Aorta (tissue), 5 donors: ENCODE results near the gene NCL. TPM values are rescaled to one million over a fixed set of nuclear protein-coding genes. Genes with fewer than 3 reads are reported as not detected.
"Not testable (repeated sequence)": the region's sequence is repeated elsewhere in the genome, so short reads cannot be mapped to it uniquely, and the experiment has no call there.

ENCODE experiments used
- ATAC-seq: fragments of 200-7000 bp; cut with Tn5 transposase; one replicate; pipeline ENCODE4 v1.9.1; 2022; ENCODE audit warnings: moderate library complexity; ENCODE audit not compliant: low FRiP score
- DNase-seq, 2 donors: peaks; one replicate each; pipeline ENCODE4 v3.0.0-alpha.2; 2020
- H3K27ac ChIP-seq, 2 donors: one replicate each; pipeline ENCODE4 v1.5.1; 2013; ENCODE audit warnings: low read length in 2 of 2, mild to moderate bottlenecking in 2 of 2, moderate library complexity in 2 of 2, control low read depth in 1 of 2, inconsistent platforms in 1 of 2, low read depth in 1 of 2
- H3K27me3 ChIP-seq, 2 donors: one replicate each; pipeline ENCODE4 v1.6.1; 2013; ENCODE audit warnings: control low read depth in 1 of 2, low read length in 1 of 2, mild to moderate bottlenecking in 1 of 2, moderate library complexity in 1 of 2; ENCODE audit not compliant: insufficient read depth in 2 of 2, control insufficient read depth in 1 of 2
- H3K36me3 ChIP-seq, 2 donors: one replicate each; pipeline ENCODE4 v1.6.1; 2013; ENCODE audit warnings: control low read depth in 1 of 2, low read length in 1 of 2, mild to moderate bottlenecking in 1 of 2; ENCODE audit not compliant: insufficient read depth in 2 of 2, control insufficient read depth in 1 of 2
- H3K4me1 ChIP-seq, 2 donors: one replicate each; pipeline ENCODE4 v1.6.1; 2013; ENCODE audit warnings: low read length in 2 of 2, control low read depth in 1 of 2, mild to moderate bottlenecking in 1 of 2, moderate library complexity in 1 of 2; ENCODE audit not compliant: insufficient read depth in 2 of 2, control insufficient read depth in 1 of 2
- H3K4me3 ChIP-seq, 2 donors: one replicate each; pipeline ENCODE4 v1.5.1; 2013; ENCODE audit warnings: low read length in 2 of 2, control low read depth in 1 of 2, mild to moderate bottlenecking in 1 of 2
- H3K9me3 ChIP-seq: one replicate; pipeline ENCODE4 v1.6.1; 2013; ENCODE audit warnings: mild to moderate bottlenecking, low read length; ENCODE audit not compliant: control insufficient read depth
- WGBS, 2 donors: extraction: QIAGEN DNeasy Blood & Tissue Kit; methylation state at CpG; one replicate each; pipeline ENCODE4 v1.1.7; 2013; 5-methylcytosine and 5-hydroxymethylcytosine counted together
- intact Hi-C, 2 donors: fragments of 100-400 bp; cut with DNase I; formaldehyde crosslinking; loops; one replicate each; pipeline versions ENCODE4 v1.14.2 to v1.15.0; 2022
- polyA plus RNA-seq, 2 donors: library from polyadenylated mRNA; stranded (reverse); fragments of 200-250 nt; gene quantifications; one replicate each; pipeline ENCODE4 v1.2.3, GENCODE V29; 2013
- total RNA-seq, 2 donors: library from RNA; stranded (reverse); fragmentation: NEBNext Ultra II Directional; extraction: Animal tissue kit (Norgen Biotek cat#: 25700); gene quantifications; one replicate each; pipeline ENCODE4 v1.2.1, GENCODE V29; 2021
- donor health status: healthy with polysubstance abuse.
- donor health status: Bipolar disorder and iron deficiency.
- donor health status: DM: no; HTN: no; CAD: no.
- donor health status: DM: no; HTN: no; CAD: no.
- donor health status: DM: yes; HTN: yes; CAD: no.

NCL gene
- total and polyA plus RNA-seq, 4 donors = 178 to 408 (median 240) TPM

DNA sequence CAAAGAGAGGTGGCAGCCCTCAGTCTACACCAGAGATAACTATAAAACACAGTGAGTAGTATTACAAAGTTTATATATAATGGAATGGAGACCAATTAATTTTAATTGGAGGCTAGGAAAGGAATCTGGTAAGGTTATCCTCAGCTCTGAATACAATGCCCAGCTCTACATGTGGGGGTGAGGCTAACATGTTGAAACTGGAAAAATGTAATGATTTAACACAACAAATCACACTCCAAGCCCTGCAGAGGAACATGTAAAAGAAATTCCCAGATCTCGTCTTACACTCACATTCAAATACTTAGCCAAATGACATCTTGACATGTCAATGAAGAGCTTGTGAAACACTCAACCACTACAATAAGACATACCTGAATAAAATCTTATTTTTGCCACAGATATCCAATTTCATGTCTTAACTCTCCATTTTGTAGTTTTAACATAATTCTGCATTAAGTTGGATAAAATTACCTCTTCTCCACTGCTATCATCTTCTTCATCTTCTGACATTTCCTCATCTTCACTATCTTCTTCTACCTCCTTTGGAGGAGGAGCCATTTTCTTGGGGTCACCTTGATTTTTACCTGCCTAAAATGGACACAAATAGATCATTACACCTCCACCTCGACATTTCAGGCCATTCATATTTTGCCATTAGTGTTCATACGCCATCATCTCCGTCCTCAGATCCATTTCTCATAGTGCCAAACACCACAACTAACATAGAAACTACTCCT lies 1.4 kb downstream of the NCL start:
- intact Hi-C loops = no loop called here
- no peak overlapping the region for H3K27ac ChIP-seq
- peaks cover 7 to 8% of the 10 kb centered on the region in 2 donors for H3K36me3 ChIP-seq
- no peaks in the 10 kb centered on the region for H3K27me3 ChIP-seq
- H3K4me3 ChIP-seq = peak overlapping the region; percentile 36 to 58
- WGBS, 2 donors = 7 to 10% methylated on average over 4 of the region's 4 CpGs
- peaks cover 0 to 4% of the 10 kb centered on the region in 2 donors for H3K4me1 ChIP-seq
- no peak for ATAC-seq
- DNase-seq = no peak
- no peaks in the 10 kb centered on the region for H3K9me3 ChIP-seq

DNA sequence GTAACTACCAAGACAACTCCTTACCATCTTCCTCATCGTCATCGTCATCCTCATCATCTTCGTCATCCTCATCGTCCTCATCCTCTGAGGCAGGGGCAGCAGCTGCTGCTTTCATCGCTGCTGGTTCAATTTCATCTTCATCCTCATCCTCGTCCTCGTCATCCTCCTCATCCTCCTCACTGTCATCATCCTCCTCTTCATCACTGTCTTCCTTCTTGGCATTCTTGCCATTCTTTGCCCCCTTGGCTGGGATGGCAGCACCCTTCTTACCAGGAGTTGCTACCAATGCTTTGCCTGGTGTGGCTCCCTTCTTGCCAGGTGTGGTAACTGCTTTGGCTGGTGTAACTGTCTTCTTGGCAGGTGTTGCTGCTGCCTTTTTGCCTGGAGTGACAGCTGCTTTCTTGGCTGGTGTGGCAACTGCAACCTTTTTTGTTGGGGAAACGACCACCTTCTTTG lies 2.7 kb downstream of the NCL start:
- intact Hi-C loops = no loop called here
- DNase-seq (peak in 1 of 2 donors; percentile 46), ATAC-seq (no peak)
- Histone ChIP-seq H3K4me1 (peaks cover 0 to 4% of the 10 kb centered on the region in 2 donors), H3K36me3 (peaks cover 8% of the 10 kb centered on the region in 2 donors), H3K27me3 (no peaks in the 10 kb centered on the region), H3K27ac (no peak overlapping the region), H3K9me3 (no peaks in the 10 kb centered on the region), H3K4me3 (no peak overlapping the region)
- 75% methylated on average over 8 of the region's 8 CpGs for WGBS, 2 donors

DNA sequence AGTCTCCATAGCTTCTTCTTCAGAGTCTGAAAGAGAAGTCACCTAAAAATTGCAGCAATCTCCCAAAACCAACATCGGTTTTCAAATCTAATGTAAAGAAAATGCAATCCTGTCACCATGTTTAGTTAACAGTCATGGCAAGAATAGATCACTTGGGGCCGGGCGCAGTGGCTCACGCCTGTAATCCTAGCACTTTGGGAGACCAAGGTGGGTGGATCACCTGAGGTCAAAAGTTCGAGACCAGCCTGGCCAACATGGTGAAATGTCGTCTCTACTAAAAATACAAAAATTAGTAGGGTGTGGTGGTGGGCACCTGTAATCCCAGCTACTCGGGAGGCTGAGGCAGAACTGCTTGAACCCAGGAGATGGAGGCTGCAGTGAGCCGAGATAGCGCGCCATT lies 3.4 kb downstream of the NCL start:
- WGBS, 2 donors = 89 to 90% methylated on average over 10 of the region's 10 CpGs
- H3K4me1 ChIP-seq, H3K9me3 ChIP-seq, H3K4me3 ChIP-seq, H3K27ac ChIP-seq, intact Hi-C loops, H3K27me3 ChIP-seq, ATAC-seq: not testable (repeated sequence)
- peaks cover 9 to 13% of the 10 kb centered on the region in 2 donors for H3K36me3 ChIP-seq
- DNase-seq = peak in 1 of 2 donors; percentile 22

DNA sequence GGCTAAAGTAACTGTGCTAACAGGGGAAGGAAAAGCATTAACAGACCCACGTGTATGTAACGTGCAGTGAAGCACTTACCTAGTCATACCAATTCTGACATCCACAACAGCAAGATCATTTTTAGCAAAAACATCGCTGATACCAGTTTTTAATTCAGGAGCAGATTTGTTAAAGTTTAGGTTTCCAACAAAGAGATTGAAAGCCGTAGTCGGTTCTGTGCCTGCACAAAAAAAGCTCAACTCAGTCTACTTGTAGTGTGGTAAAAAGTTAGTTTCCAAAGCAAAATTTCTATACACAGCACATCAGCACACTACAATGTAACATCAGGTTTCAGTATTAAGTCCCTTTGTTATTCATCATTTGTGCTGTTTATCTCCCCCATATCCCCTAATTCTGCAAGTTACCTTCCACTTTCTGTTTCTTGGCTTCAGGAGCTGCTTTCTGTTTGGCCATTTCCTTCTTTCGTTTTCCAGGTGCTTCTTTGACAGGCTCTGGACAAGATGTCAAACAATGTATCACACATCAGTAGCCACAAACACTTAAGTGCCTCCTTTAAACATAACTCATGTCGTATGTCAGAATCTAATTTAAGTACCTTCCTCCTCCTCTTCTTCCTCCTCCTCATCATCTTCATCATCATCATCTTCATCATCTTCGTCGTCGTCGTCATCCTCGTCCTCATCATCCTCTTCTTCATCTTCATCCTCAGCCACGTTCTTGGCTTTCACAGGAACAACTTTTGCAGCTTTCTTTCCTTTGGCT lies 4.0 kb downstream of the NCL start:
- intact Hi-C loops = no loop called here
- WGBS, 2 donors = 75 to 77% methylated on average over 13 of the region's 13 CpGs
- Histone ChIP-seq H3K27ac (no peak overlapping the region), H3K9me3 (no peaks in the 10 kb centered on the region), H3K36me3 (peaks cover 13 to 15% of the 10 kb centered on the region in 2 donors), H3K27me3 (no peaks in the 10 kb centered on the region), H3K4me1 (peaks cover 0 to 4% of the 10 kb centered on the region in 2 donors), H3K4me3 (no peak overlapping the region)
- DNase-seq = no peak
- no peak for ATAC-seq

DNA sequence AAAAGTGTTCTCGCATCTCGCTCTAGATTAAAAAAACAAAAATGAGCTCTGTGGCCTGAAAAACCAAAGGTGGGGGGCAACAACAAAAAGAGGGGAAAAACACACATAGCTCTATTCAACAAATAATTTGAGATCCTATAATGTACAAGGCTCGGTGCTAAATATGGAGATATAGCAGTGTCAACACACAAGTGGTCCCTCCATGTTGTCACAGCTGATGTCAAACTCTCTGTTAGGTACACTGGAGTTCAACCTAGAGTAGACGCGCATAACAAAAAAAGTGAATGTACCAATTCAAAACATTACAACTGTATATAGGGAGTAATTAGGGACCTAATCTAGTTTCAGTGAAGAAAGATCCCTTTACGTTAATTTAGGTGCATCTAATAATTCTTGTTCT lies 5.9 kb downstream of the NCL start:
- peaks cover 0 to 4% of the 10 kb centered on the region in 2 donors for H3K4me1 ChIP-seq

DNA sequence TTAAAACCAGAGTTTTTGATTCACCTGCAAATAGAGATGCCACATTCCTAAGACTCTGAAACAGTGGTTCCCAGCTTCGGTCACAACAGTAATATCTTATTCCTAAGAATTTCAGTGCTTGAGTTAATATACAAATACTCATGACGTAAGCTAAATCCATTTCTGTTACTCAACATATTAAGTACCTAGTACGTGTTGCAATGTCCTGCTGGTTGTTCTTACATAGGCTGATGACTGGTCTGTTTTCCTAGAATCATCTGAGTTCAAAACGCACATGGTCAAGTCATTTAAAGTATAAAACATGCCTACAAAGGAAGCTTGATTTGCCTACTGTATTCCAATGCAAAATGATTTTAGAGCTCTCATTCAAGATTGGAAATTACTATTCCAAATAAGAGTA lies 7.2 kb downstream of the NCL start:
- H3K27me3 ChIP-seq = no peaks in the 10 kb centered on the region
- H3K4me1 ChIP-seq = no peaks in the 10 kb centered on the region
- H3K4me3 ChIP-seq = no peak overlapping the region
- DNase-seq = no peak
- intact Hi-C loops = no loop called here
- no peaks in the 10 kb centered on the region for H3K9me3 ChIP-seq
- peaks cover 15 to 19% of the 10 kb centered on the region in 2 donors for H3K36me3 ChIP-seq
- WGBS, 2 donors = 65 to 68% methylated on average over 4 of the region's 4 CpGs
- no peak overlapping the region for H3K27ac ChIP-seq
- ATAC-seq = no peak

More for the DNA sequence above, 5.9 kb downstream of the NCL start:
- intact Hi-C loops = no loop called here
- H3K4me3 ChIP-seq = no peak overlapping the region
- DNase-seq (no peak), ATAC-seq (no peak)
- H3K27me3 ChIP-seq = no peaks in the 10 kb centered on the region
- WGBS, 2 donors = 83 to 86% methylated on average over 6 of the region's 6 CpGs
- no peak overlapping the region for H3K27ac ChIP-seq
- no peaks in the 10 kb centered on the region for H3K9me3 ChIP-seq
- peaks cover 15 to 19% of the 10 kb centered on the region in 2 donors for H3K36me3 ChIP-seq

DNA sequence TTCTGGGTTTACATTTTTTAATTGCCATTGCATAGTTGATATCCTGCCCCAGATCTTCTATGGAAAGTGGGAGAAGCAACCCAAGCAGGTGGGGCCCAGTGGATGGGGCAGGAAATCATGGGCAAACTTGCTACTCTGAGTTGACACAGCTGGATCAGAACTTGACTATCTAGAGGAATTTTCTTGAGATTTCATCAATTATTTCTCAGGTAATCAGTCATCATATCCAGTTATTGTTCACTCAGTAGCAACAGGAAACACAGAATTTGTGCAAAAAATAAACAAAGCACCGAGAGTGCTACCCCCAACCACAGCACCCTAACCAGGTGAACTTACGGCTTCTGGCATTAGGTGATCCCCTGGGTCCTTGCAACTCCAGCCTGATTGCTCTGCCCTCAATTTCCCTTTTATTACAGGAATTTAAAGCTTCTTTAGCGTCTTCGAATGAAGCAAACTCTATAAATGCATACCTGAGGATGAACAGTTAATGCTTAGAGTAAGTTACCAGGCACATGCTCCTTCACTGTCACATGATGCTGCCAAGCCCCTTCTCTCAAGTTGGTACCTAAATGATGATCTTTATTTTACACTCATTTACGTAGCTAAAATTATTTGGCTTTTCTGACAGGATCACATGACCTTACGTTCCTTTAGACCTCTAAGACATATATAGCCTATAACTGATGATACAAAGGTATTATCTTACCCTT lies 7.8 kb downstream of the NCL start:
- 69 to 74% methylated on average over 6 of the region's 6 CpGs for WGBS, 2 donors
- intact Hi-C loops = no loop called here
- ATAC-seq (no peak), DNase-seq (peak in 1 of 2 donors; percentile 13)
- no peak overlapping the region for H3K4me3 ChIP-seq
- H3K27me3 ChIP-seq = no peaks in the 10 kb centered on the region
- H3K27ac ChIP-seq = no peak overlapping the region
- peaks cover 14 to 15% of the 10 kb centered on the region in 2 donors for H3K36me3 ChIP-seq
- no peaks in the 10 kb centered on the region for H3K9me3 ChIP-seq
- H3K4me1 ChIP-seq = no peaks in the 10 kb centered on the region

DNA sequence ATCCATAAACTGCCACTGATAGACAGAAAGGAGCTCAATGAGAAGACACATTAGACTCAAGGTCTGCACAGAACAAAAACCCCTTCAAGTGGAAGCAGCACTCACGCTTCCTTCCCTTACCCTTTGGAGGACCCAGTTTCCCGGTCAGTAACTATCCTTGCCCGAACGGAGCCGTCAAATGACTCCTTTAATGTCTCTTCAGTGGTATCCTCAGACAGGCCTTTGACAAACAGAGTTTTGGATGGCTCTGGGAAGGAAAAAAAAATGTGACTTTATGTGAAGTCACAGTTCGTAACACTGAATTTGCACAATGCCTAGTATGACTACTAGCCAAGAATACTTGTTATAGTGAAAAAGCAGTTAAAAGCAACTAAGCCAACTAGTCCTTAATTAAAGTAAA lies 8.4 kb downstream of the NCL start:
- Histone ChIP-seq H3K9me3 (no peaks in the 10 kb centered on the region), H3K36me3 (peaks cover 12 to 15% of the 10 kb centered on the region in 2 donors), H3K4me3 (no peak overlapping the region), H3K27me3 (no peaks in the 10 kb centered on the region), H3K27ac (no peak overlapping the region), H3K4me1 (no peaks in the 10 kb centered on the region)
- ATAC-seq (no peak), DNase-seq (peak in 1 of 2 donors; percentile 14)
- intact Hi-C loops = no loop called here
- 82 to 90% methylated on average over 6 of the region's 6 CpGs for whole genome bisulfite sequencing, 2 donors
